Lower leg skin (tissue), 4 donors: ENCODE data around the gene LALBA. TPM values are rescaled to one million over a fixed set of nuclear protein-coding genes. Genes with fewer than 3 reads are reported as not detected.
"Not testable (repeated sequence)": the region's sequence is repeated elsewhere in the genome, so short reads cannot be mapped to it uniquely, and the experiment has no call there.

Experiments used
- DNase-seq, 2 donors: peaks; one replicate each; pipeline ENCODE4 v3.0.0-alpha.2; 2019; ENCODE audit warnings: low spot score in 2 of 2
- H3K4me3 ChIP-seq: fragments of 200-600 bp; sonication (generic); 2 replicates; pipeline ENCODE4 v1.5.1; 2017; ENCODE audit warnings: mild to moderate bottlenecking, low read depth; ENCODE audit not compliant: poor library complexity, severe bottlenecking
- CTCF ChIP-seq, 3 donors: fragments of 450-650 bp; IDR thresholded peaks; one replicate each; pipeline ENCODE4 v1.5.1; 2016; ENCODE audit warnings: antibody characterized with exemption in 3 of 3, mild to moderate bottlenecking in 3 of 3, moderate library complexity in 2 of 3
- POLR2A ChIP-seq, 2 donors: fragments of 450-650 bp; IDR thresholded peaks; one replicate each; pipeline ENCODE4 v1.6.1; 2016 to 2017; ENCODE audit warnings: antibody characterized with exemption in 2 of 2, mild to moderate bottlenecking in 1 of 2, moderate library complexity in 1 of 2
- WGBS, 2 donors: methylation state at CpG; one replicate each; pipeline ENCODE4 v1.1.5; 2018; 5-methylcytosine and 5-hydroxymethylcytosine counted together
- intact Hi-C: fragments of 100-400 bp; cut with DNase I; formaldehyde crosslinking; loops from one replicate; pipeline ENCODE4 v1.15.0; 2023; ENCODE audit warnings: low total_unique reads
- total RNA-seq, 4 donors: library from RNA; depleted of rRNA; stranded (reverse); fragments of >200 nt; gene quantifications; one replicate each; pipeline ENCODE4 v1.1.0, GENCODE V29; 2016

LALBA gene
- total RNA-seq, 4 donors from 2014 or later, result not detected

GRCh38 chr12:48525332-48525731, 44.5 kb downstream of the LALBA start, which contains the start of gene OR8S1:
OR8S1 (plus strand) TSS chr12:48525632; CDS start chr12:48525632, 0 bp downstream.
- no peak within 1 kb of the TSS for H3K4me3 ChIP-seq
- no peak for DNase-seq
- TF ChIP-seq CTCF (IDR thresholded peaks at IDR 0.05) (no peak), POLR2A (IDR thresholded peaks at IDR 0.05) (no peak)
- intact Hi-C loops, result no loop called here
- 85% methylated on average over 5 of the region's 5 CpGs for WGBS, 2 donors

GRCh38 chr12:48520381-48520780, 49.5 kb downstream of the LALBA start:
- WGBS, 2 donors, result 94 to 95% methylated on average over 11 to 17 of the region's 24 CpGs
- DNase-seq, H3K4me3 ChIP-seq, intact Hi-C loops: not testable (repeated sequence)

Other genes with a start within 250 kb of the LALBA start
- gene ZNF641, start 219.1 kb downstream of the LALBA start, total RNA-seq, result 10 to 100 TPM in 3 of 4 donors, 1 to 10 TPM in 1; 7.8 to 14.1 (median 12.1) TPM
- gene ANP32D, start 97.5 kb downstream of the LALBA start, total RNA-seq, result not detected
- gene C12orf54, start 87.5 kb downstream of the LALBA start, total RNA-seq, result not detected
- not detected for gene OR8S1, start 44.4 kb downstream of the LALBA start, total RNA-seq
- 100 to 1,000 TPM in 1 of 4 donors, 10 to 100 TPM in 3; 45.9 to 106 (median 60.6) TPM for gene KANSL2, start 112.2 kb upstream of the LALBA start, total RNA-seq
- 10 to 100 TPM; 19.3 to 34.9 (median 31.5) TPM for gene CCNT1, start 146.7 kb upstream of the LALBA start, total RNA-seq
- gene ADCY6, start 219.0 kb upstream of the LALBA start, total RNA-seq, result 10 to 100 TPM; 17.2 to 22.8 (median 20.2) TPM
- gene CACNB3, start 248.4 kb upstream of the LALBA start, total RNA-seq, result 10 to 100 TPM in 1 of 4 donors, 1 to 10 TPM in 3; 8.4 to 15.3 (median 9.5) TPM